HuH-7.5 (cell line): ENCODE data around the gene EGFR.
A peak's percentile ranks its signal among the peaks of the same experiment; 100 is the strongest.
"Not testable (repeated sequence)": the region's sequence is repeated elsewhere in the genome, so short reads cannot be mapped to it uniquely, and the experiment has no call there.

ENCODE experiments used
- DNase-seq: peaks from one replicate; pipeline ENCODE4 v3.0.0; 2011; ENCODE audit warnings: low spot score

EGFR gene

GRCh38 chr7:55013851-55014250, 5.0 kb upstream of the EGFR start:
- no peak for DNase-seq

- DNase-seq: no peak
These were observed 2.6 kb upstream of the EGFR start for GRCh38 chr7:55016061-55016745.

- no peak for DNase-seq
These were observed 2.1 kb upstream of the EGFR start for GRCh38 chr7:55016746-55017090.

GRCh38 chr7:55017841-55018240, 976 bp upstream of the EGFR start:
- no peak for DNase-seq

- no peak for DNase-seq
These were observed 424 bp downstream of the EGFR start for GRCh38 chr7:55019191-55019690.

GRCh38 chr7:55019691-55020465, 1.1 kb downstream of the EGFR start:
- DNase-seq: peak; percentile 77

GRCh38 chr7:55020466-55020871, 1.7 kb downstream of the EGFR start:
- no peak for DNase-seq

- no peak for DNase-seq
These were observed 2.2 kb downstream of the EGFR start for GRCh38 chr7:55021053-55021452.

- no peak for DNase-seq
These were observed 3.5 kb downstream of the EGFR start for GRCh38 chr7:55022002-55022985.

GRCh38 chr7:55023841-55024505, 5.2 kb downstream of the EGFR start:
- DNase-seq: no peak

- DNase-seq: no peak
These were observed 6.0 kb downstream of the EGFR start for GRCh38 chr7:55024776-55025175.

- DNase-seq: no peak
These were observed 7.4 kb downstream of the EGFR start for GRCh38 chr7:55026086-55026790.

GRCh38 chr7:55026867-55027490, 8.2 kb downstream of the EGFR start:
- no peak for DNase-seq

GRCh38 chr7:55028011-55028410, 9.2 kb downstream of the EGFR start:
- DNase-seq: no peak

GRCh38 chr7:55030314-55030713, 11.5 kb downstream of the EGFR start:
- no peak for DNase-seq

- DNase-seq: no peak
These were observed 12.3 kb downstream of the EGFR start for GRCh38 chr7:55031075-55031474.

GRCh38 chr7:55032069-55032699, 13.4 kb downstream of the EGFR start:
- DNase-seq: no peak

GRCh38 chr7:55033236-55033846, 14.5 kb downstream of the EGFR start:
- no peak for DNase-seq

- no peak for DNase-seq
These were observed 16.0 kb downstream of the EGFR start for GRCh38 chr7:55034776-55035175.

GRCh38 chr7:55035410-55035809, 16.6 kb downstream of the EGFR start:
- DNase-seq: not testable (repeated sequence)
